Testis (tissue), 2 donors: ENCODE data around the gene TRIM63.

ENCODE experiments used
- POLR2A ChIP-seq: fragments of 450-650 bp; IDR thresholded peaks from one replicate; pipeline ENCODE4 v1.6.1; 2017; ENCODE audit warnings: antibody characterized with exemption, mild to moderate bottlenecking, moderate library complexity
- TF ChIP-seq, protein P1 (sequence below), 3 experiments: fragments of 450-650 bp in 2 of 3; fragments of 200-600 bp in 1 of 3; sonication (generic) in 1 of 3; IDR thresholded peaks; one replicate each; pipeline ENCODE4 v1.5.1; 2016 to 2019; ENCODE audit warnings: antibody characterized with exemption in 3 of 3, mild to moderate bottlenecking in 2 of 3, moderate library complexity in 1 of 3

DNA sequence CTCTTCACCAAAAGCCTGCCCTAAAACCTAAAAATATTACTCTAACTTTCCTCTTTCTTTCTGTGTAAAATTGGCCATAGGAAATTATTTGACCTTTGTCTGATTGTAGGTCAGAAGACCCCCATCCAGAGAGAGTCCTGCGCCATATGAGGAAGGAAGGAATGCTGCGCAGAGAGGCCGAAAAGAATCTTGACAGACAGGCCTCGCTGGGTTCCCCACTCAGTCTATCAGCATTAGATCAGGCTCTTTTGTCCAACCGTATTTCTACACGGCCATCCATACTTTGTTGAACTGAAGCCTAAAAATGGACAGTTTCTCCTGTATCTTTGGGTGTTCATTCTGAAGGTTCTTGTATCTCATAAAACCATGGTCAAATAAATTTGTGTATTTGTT, 17.2 kb downstream of the TRIM63 start:
- TF ChIP-seq, protein P1, sequence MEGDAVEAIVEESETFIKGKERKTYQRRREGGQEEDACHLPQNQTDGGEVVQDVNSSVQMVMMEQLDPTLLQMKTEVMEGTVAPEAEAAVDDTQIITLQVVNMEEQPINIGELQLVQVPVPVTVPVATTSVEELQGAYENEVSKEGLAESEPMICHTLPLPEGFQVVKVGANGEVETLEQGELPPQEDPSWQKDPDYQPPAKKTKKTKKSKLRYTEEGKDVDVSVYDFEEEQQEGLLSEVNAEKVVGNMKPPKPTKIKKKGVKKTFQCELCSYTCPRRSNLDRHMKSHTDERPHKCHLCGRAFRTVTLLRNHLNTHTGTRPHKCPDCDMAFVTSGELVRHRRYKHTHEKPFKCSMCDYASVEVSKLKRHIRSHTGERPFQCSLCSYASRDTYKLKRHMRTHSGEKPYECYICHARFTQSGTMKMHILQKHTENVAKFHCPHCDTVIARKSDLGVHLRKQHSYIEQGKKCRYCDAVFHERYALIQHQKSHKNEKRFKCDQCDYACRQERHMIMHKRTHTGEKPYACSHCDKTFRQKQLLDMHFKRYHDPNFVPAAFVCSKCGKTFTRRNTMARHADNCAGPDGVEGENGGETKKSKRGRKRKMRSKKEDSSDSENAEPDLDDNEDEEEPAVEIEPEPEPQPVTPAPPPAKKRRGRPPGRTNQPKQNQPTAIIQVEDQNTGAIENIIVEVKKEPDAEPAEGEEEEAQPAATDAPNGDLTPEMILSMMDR (IDR thresholded peaks at IDR 0.05) = no peak
- no peak for TF ChIP-seq POLR2A
